Fibroblast of skin of left biceps (primary cell): ENCODE results near the gene MAP1LC3A.

Experiments
- DNase-seq, 2 experiments: peaks; one replicate each; pipeline ENCODE4 v3.0.0-alpha.2; 2013; ENCODE audit warnings: low read depth in 2 of 2

Gene MAP1LC3A

GRCh38 chr20:34529742-34530141 is 28.8 kb upstream of the MAP1LC3A start:
- no peak for DNase-seq

GRCh38 chr20:34530342-34530741 is 28.2 kb upstream of the MAP1LC3A start:
- DNase-seq, result no peak

DNA sequence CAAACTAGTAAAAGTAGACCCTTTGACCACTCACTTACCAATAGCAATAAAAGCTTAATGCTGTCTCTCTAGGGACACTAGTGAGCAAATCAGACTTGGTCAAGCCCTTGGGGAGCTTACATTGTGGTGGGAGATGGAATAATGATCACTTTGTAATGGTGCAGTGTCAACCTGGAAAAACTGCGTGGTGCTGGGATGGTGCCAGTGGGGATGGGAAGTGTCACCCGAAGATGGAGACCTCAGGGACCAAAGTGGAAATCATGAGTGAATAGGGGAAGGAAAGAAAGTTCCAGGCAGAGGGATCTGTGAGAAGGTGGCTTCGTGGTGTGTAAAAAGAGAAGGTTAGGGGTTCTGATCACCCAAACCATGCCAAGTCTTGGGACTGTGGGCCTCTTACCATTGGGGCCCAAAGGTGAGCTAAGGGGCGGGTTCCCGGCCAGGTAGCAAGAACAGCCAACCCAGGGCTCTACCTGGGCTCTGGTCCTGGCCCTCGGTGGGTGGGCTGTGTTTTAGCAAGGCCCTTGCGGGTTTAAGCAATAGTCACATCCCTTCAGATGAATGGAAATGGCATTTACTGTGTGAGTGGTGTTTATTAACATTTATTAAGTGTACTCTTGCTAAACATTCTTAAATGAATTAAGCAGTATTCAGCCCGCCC is 26.8 kb upstream of the MAP1LC3A start:
- DNase-seq, result no peak

GRCh38 chr20:34532320-34532719 is 26.2 kb upstream of the MAP1LC3A start:
- DNase-seq, result no peak

DNA sequence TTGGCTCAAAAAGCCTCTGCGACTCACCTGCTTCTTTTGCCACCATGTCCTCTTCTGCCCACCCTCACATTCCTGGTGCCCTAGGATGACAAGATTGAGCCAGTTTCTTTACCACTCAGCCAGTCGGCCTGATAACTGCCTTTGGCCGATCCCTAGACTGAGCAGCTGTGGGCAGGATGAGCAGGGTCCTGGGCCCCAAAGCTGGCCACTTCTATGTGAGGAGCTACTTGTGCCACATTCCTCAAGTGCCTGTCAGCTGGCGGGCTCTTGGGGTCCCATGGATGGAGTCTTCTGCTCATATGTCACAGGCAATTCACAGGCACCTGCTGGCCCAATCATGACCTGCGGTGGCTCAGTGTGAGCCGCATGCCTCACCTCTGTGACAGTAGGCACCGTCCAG is 25.8 kb upstream of the MAP1LC3A start:
- no peak for DNase-seq

DNA sequence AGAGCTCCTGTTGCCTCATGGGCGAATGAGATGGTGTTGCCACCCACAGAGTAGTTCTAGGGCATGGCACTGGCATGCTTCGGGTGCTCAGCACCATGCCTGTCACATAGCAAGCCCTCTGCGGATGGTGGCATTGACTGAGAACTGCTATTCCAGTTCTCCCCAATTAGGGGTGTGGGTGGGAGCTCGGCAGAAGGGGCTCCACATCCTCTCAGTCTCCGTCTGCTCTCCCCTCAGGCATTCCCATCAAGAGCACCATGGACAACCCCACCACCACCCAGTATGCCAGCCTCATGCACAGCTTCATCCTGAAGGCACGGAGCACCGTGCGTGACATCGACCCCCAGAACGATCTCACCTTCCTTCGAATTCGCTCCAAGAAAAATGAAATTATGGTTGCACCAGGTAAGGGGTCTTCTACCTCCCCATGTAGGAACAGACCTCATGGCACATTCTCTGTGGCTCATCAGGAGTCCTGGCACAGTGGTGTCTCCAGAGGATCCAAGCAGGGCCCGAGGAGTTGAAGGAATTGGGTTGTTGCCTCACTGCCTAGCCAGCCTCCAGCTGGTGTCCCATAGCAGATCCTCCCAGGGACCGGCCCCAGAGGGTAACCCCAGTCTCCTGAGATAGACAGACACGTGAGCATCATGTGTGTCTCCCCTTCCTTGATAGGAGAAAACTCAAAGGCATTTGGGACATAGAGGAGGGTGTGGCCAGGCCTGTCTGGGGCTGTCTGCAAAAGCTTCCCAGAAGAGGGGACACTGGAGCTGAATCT is 23.9 kb upstream of the MAP1LC3A start:
- DNase-seq, result no peak

- DNase-seq, result no peak
Observed at GRCh38 chr20:34535301-34535840, 23.1 kb upstream of the MAP1LC3A start.

DNA sequence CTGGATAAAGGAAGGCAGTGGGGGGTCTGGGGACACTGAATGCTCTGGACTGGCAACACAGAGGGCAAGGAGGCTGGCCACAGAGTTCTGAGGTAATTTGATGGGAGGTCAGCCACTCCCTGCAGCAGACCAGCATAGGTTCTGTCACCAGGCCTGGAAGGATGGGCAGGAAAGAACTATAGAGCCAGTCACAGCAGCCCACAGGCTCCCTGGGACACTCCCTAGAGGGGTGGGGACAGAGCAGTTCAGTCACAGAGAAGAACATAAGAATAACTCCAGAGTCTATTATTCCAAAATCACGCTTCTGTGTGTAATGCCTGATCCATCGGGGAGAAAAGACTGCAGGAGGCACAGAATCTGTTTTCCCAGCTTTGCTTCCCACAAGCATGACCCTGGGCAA is 22.7 kb upstream of the MAP1LC3A start:
- no peak for DNase-seq

DNA sequence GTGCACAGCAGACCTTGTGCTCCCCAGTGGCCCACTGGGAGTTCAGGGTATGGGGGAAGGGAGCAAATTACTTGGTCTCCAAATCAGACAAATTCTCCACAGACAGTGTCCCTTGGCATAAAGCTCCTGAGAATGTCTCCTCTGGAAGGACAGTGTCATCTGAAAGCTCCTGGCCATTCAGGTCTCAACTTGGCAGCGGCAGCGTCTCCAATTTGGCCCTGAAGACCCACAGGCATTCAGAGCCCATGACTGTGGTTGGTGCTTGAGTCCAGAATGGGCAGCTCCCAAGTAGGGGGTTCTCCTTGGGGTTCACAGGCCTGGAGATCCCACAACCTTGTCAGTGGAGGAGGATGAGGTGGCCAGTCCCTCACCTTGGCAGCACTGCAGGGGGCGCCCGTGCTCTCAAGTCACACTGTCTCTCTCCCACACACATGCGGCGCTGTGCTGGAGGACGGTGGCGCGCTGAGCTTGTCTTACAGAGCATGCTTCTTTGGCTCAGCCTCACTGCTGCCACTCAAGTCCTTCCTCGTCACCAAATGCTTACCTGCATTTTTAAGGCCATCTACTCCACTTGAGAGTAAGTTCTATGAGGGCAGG is 21.6 kb upstream of the MAP1LC3A start:
- no peak for DNase-seq

- DNase-seq, result no peak
Observed at GRCh38 chr20:34537651-34538050, 20.9 kb upstream of the MAP1LC3A start.

GRCh38 chr20:34538671-34539123 is 19.8 kb upstream of the MAP1LC3A start:
- DNase-seq, result no peak

- no peak for DNase-seq
Observed at GRCh38 chr20:34539756-34540155, 18.8 kb upstream of the MAP1LC3A start.

DNA sequence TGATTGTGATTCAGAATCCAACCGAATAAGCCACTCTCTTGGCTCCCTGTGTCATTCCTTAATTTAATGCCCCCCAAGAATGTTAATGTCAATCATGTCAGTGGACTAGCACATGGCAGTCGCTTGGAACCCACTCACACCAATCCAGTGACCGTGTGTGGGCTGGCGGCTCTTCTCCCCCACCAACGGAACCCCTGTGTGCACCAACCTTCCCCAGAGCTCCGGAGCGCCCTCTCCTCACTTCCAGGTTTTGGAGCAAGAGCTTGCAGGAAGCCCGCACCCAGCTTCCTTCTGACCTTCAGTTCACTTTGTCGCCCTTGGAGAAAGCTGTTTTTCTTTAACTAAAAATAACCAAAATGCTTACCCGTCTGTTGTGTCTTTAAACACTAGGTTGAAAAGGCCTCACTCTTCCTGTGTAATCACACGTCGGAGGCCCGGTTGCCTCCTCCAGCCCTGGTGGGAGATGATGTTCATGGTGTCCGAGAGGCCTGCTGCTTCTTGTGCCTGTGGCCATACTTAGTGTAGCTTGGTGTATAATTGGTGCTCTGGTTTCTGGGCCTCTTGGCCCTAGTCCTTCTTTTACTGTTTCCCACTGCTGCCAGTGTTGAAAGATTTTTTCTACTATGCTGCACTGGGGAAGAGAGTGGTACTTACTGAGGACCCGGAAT is 17.8 kb upstream of the MAP1LC3A start:
- no peak for DNase-seq

DNA sequence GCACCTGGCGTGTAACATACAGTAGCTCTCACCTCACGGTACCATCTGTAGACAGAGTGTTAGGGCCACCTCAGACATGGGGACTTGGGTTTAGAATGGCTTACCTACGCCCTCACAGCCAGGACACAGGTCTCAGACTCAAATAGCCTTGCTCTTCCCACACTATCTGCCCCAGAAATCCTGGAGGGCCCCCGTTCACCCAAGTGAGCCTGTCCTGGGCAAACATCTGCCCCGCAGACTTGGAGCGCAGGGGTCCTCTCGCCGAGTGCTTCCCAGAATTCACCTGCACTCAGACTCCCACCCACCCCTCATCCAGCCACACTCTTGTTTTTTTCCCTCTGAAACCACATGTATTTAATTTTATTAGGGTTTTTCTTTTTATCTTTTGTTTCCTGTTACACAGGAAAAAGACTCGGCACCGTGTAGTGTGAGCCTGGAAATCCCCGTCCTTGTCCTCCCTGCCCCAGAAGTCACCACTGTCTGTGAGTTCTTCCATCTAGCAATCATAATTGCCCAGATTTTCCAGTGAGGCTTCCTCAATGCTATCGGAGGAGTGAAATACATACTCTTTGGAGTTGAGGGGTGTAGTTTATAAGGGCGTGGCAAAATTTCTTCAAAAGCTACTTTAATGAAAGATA is 17.1 kb upstream of the MAP1LC3A start:
- no peak for DNase-seq

- no peak for DNase-seq
Observed at GRCh38 chr20:34541917-34542316, 16.6 kb upstream of the MAP1LC3A start.

GRCh38 chr20:34542439-34542838 is 16.1 kb upstream of the MAP1LC3A start:
- DNase-seq, result no peak

GRCh38 chr20:34543463-34544056 is 15.0 kb upstream of the MAP1LC3A start:
- no peak for DNase-seq

- DNase-seq, result no peak
Observed at GRCh38 chr20:34544109-34544796, 14.3 kb upstream of the MAP1LC3A start.

- no peak for DNase-seq
Observed at GRCh38 chr20:34546751-34547181, 11.8 kb upstream of the MAP1LC3A start.

- DNase-seq, result no peak
Observed at GRCh38 chr20:34547844-34548613, 10.5 kb upstream of the MAP1LC3A start.
